Measurements from ENCODE around the gene SLC14A1.

Gene SLC14A1

GRCh38 chr18:45719106-45719505 is 4.9 kb upstream of the SLC14A1 start:
- no peak for TF ChIP-seq POLR2A (IDR thresholded peaks at IDR 0.05; ENCODE audit: extremely low read depth, insufficient read length)
- no peak for TF ChIP-seq MYC (IDR thresholded peaks at IDR 0.05; ENCODE audit: low read depth, low read length)
- TF ChIP-seq, protein P1, sequence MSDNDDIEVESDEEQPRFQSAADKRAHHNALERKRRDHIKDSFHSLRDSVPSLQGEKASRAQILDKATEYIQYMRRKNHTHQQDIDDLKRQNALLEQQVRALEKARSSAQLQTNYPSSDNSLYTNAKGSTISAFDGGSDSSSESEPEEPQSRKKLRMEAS (IDR thresholded peaks at IDR 0.05; ENCODE audit: low read depth, low read length): no peak
- TF ChIP-seq CTCF (IDR thresholded peaks at IDR 0.05; ENCODE audit: low read depth, low read length): no peak
- H3K4me3 ChIP-seq (ENCODE audit: low read depth, low read length): no peak overlapping the region
- DNase-seq (ENCODE audit: low read depth): no peak

DNA sequence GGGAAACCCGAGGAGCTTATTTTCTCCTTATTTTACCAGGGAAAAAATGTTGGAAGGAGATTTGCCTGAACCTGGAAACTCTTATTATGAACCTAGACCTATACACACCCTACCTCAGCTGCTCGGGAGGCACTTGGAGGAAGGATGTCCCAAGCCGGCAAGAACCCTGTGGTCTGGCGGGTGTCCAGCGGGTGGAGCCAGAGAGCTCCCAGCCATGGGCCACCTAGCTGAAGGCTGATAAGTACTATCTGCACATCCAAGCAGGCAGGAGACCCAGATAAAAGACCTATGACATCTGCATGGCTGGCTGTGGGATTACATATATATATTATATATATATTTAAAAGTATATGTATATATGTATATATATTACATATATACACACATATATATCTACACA is 1.1 kb upstream of the SLC14A1 start:
- DNase-seq (ENCODE audit: low read depth): peak; percentile 76
- no peak overlapping the region for H3K4me3 ChIP-seq (ENCODE audit: low read depth, low read length)
- peak; percentile 84 for TF ChIP-seq CTCF (IDR thresholded peaks at IDR 0.05; ENCODE audit: low read depth, low read length)
- TF ChIP-seq POLR2A (IDR thresholded peaks at IDR 0.05; ENCODE audit: extremely low read depth, insufficient read length): no peak
- TF ChIP-seq, protein P1 (IDR thresholded peaks at IDR 0.05; ENCODE audit: low read depth, low read length): no peak

DNA sequence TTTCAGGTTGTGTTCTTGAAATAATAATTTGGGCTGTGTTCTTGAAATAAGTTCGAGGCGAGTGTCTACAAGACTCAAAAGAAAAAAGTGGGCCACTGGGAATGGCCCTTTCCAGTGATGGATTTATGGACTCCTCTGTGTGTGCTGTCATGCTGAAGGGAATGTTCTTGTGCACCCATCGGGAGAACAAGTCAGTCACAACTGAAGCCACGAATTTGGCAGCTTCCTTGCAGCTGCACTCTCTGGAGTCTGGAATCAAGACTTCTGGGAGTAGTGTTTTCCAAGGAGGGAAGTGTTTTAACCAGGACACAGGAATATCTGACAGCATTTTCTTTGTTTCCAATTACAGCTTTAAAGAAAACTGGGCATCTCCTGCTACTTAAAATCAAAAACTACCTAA is 620 bp downstream of the SLC14A1 start:
- no peak for DNase-seq (ENCODE audit: low read depth)
- no peak overlapping the region for H3K4me3 ChIP-seq (ENCODE audit: low read depth, low read length)
- TF ChIP-seq CTCF (IDR thresholded peaks at IDR 0.05; ENCODE audit: low read depth, low read length) (no peak), MYC (IDR thresholded peaks at IDR 0.05; ENCODE audit: low read depth, low read length) (no peak), POLR2A (IDR thresholded peaks at IDR 0.05; ENCODE audit: extremely low read depth, insufficient read length) (no peak)
- TF ChIP-seq, protein P1 (IDR thresholded peaks at IDR 0.05; ENCODE audit: low read depth, low read length): no peak

DNA sequence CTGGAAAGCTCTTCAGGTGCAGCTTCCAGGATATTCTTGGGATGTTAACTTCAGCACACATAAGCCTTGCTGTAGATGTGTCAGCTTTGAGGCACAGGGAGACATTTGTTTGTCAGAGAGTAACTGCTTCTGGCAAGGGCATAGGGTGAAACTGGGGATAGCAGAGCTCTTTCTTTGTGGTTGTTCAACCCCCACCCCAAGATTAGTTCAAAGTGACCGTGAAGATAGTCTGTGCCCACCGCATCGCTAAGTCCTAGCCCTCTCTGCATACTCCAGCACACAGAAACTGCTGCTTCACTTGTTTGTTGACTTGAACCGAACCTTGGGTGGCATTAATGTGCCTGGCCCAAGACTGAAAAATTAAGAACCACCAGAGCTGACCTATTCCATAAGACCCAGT is 1.4 kb downstream of the SLC14A1 start:
- no peak for TF ChIP-seq MYC (IDR thresholded peaks at IDR 0.05; ENCODE audit: low read depth, low read length)
- TF ChIP-seq, protein P1 (IDR thresholded peaks at IDR 0.05; ENCODE audit: low read depth, low read length): no peak
- no peak for TF ChIP-seq CTCF (IDR thresholded peaks at IDR 0.05; ENCODE audit: low read depth, low read length)
- TF ChIP-seq POLR2A (IDR thresholded peaks at IDR 0.05; ENCODE audit: extremely low read depth, insufficient read length): no peak
- no peak for DNase-seq (ENCODE audit: low read depth)
- H3K4me3 ChIP-seq (ENCODE audit: low read depth, low read length): no peak overlapping the region

DNA sequence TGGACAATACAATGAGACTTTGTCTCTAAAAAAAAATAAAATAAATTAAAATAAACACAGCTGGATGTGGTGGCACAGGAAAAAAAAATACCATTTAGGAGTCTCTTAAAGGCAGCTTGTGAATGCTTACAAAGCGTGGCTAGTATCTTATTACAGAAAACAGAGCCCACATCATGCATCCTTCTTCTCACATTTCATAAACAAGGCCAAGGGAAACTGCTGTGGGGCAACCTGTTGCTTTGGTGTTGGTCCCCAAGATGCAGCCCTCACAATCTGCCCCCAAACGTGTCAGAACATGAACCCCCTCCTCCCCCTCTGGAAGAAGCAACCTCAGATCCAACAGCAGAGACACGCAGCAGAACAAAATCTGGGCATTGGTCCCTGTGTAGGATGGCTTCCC is 2.6 kb downstream of the SLC14A1 start:
- no peak for DNase-seq (ENCODE audit: low read depth)
- TF ChIP-seq MYC (IDR thresholded peaks at IDR 0.05; ENCODE audit: low read depth, low read length): no peak
- TF ChIP-seq, protein P1 (IDR thresholded peaks at IDR 0.05; ENCODE audit: low read depth, low read length): no peak
- no peak for TF ChIP-seq POLR2A (IDR thresholded peaks at IDR 0.05; ENCODE audit: extremely low read depth, insufficient read length)
- no peak for TF ChIP-seq CTCF (IDR thresholded peaks at IDR 0.05; ENCODE audit: low read depth, low read length)
- H3K4me3 ChIP-seq (ENCODE audit: low read depth, low read length): no peak overlapping the region

DNA sequence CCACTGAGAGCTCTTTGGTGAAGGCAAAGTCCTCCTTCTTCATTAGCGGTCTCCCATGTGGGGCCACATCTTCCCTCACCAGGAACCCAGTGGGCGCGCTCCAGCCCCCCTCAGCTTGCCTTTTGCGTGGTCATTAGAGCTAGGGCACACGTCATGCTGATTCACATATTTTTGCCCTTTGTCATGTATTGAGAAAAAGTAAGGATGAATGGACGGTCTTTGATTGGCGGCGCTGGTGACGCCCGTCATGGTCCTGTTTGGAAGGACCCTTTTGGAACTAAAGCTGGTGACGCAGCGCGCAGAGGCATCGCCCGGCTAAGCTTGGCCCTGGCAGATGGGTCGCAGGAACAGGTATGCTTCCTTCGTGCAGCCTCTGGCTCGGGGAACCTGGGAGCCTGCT is 3.1 kb downstream of the SLC14A1 start:
- H3K4me3 ChIP-seq (ENCODE audit: low read depth, low read length): no peak overlapping the region

More for the DNA sequence above, 3.1 kb downstream of the SLC14A1 start:
- DNase-seq (ENCODE audit: low read depth): no peak
- TF ChIP-seq CTCF (IDR thresholded peaks at IDR 0.05; ENCODE audit: low read depth, low read length) (no peak), POLR2A (IDR thresholded peaks at IDR 0.05; ENCODE audit: extremely low read depth, insufficient read length) (no peak), MYC (IDR thresholded peaks at IDR 0.05; ENCODE audit: low read depth, low read length) (no peak)
- TF ChIP-seq, protein P1 (IDR thresholded peaks at IDR 0.05; ENCODE audit: low read depth, low read length): no peak
